CD4-positive, alpha-beta T cell treated with Interleukin-1 beta for 1 hour (primary cell): ENCODE results near the gene PCGF3.

ENCODE experiments used
- DNase-seq, 2 donors: peaks; one replicate each; pipeline ENCODE4 v3.0.0-alpha.2; 2020 to 2022

Gene PCGF3

DNA sequence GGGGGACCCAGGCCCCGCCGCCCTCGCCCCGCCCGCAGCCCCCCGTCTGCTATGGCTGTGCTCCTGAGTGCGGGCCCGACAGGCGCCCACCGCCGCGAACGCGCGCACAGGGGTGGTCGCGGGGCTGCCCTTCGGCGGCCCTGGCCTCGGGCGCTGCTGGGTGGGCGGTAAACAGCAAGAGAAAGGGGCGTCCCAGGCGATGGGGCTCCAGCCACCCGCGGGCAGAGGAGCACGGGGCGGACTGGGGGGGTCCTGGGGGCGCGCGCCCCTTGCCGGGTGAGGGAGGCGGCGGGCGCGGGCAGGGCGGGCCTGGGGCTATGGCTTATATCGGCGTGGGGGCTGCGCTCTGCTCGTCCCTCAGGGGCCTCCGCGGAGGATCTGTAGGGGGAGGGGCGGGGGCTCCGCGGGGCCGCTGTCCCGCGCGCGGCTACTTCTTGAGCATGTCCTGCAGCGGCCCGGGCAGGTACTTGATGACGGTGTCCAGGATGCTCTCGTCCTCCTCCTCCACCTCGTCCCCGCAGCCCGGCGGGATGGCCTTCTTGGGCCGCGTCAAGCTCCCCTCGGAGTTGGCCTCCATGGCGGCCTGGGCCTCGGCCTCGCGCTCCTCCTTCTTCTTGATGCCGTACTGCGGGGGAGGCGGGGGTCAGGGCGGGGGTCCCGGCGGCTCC, 80.6 kb downstream of the PCGF3 start:
- DNase-seq: no peak

GRCh38 chr4:786861-787300, 81.2 kb downstream of the PCGF3 start:
- no peak for DNase-seq

GRCh38 chr4:787561-787981, 81.9 kb downstream of the PCGF3 start:
- no peak for DNase-seq

GRCh38 chr4:788006-788635, 82.5 kb downstream of the PCGF3 start:
- DNase-seq: no peak

GRCh38 chr4:788636-789297, 83.1 kb downstream of the PCGF3 start:
- no peak for DNase-seq

DNA sequence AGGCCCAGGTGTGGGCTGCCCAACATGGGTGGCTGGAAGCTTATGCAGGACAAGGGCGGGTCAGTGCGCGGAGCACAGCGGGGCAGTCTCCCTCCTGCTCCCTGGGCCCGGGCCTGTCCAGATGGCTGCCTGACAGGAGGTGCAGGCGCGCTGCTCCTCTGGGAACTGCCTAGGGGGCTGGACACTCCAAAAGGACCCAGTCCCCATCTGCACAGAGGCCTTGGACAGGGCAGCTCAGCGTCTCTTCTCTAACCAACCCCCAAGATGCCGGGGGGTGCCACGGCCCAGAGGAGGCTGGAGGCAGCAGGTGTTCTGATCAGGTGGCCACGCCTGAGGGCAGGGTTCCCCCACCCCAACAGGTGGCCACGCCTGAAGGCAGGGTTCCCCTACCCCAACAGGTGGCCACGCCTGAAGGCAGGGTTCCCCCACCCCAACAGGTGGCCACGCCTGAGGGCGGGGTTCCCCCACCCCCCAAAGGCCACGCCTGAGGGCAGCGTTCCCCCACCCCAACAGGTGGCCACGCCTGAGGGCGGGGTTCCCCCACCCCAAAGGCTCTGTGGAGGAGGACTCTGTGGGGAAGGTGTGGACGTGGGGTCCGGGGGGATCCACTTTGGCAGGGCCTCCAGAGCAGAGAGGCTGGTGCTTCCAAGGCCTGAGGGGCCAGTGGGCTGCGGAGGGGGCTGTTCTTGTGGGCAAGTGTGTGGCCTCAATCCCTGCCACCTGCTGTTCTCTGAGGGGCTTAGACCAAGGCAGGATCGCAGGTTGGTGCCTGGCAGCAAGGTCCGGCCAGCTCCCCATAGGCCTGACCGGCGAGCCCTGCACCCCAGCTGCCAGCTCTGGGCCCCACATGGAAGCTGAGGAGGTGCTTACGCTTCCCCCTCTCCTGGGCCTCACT, 84.2 kb downstream of the PCGF3 start:
- DNase-seq: no peak

GRCh38 chr4:790466-790820, 84.8 kb downstream of the PCGF3 start:
- no peak for DNase-seq

DNA sequence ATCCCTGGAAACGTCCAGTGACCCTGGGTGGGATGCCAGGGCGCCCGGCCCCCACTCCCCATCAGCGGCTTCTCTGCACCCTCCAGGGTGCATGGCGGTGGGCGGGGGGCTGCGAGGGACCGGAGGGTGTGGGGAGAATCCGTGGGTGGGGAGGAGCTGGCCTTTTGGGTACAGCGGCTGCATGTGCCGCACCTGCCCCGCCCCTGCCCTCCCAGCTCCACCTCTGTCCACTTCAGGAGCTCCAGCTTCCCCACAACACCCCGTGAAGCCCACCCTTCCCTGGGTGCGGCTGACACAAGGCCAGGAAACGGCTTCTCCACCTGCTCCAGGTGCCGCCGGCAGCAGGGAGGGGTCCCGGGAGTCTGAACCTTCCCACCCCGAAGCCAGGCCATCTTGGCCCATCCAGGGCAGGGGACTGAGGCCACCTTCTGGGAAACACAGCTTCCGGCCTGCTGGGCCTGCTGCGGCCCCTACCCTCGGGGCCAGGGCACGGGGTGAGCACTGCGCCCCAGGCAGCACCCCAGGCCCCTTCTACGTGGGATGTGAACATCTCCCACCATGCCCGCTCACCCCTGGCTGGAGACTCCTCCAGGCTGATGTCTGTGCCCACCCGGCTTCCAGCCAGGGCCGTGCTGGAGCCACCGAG, 85.7 kb downstream of the PCGF3 start:
- no peak for DNase-seq

GRCh38 chr4:791898-792625, 86.4 kb downstream of the PCGF3 start:
- DNase-seq: peak in 1 of 2 donors; percentile 44

DNA sequence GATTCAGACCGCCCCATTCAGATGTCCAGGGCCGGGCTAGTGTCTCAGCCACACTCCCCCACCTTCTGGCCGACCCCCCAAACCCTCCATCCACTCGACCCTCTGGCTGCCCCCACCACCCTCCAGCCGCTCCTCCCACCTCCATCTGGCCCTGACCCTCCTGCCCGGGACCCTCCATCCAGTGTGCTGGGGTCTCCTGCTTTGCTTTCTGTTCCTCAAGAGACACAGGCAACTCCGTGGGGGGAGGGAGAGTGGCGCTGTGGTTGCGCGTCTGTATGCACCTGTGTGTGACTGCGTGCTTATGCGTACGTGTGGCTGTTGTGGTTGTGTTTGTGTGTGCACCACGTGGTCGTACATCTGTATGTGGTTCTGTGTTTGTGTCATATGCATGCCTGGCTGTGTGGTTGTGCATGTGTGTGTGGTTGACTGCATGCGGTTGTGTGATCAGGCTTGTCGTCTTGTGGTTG, 87.0 kb downstream of the PCGF3 start:
- DNase-seq: peak; percentile 22 to 40

GRCh38 chr4:793093-793861, 87.6 kb downstream of the PCGF3 start:
- no peak for DNase-seq

DNA sequence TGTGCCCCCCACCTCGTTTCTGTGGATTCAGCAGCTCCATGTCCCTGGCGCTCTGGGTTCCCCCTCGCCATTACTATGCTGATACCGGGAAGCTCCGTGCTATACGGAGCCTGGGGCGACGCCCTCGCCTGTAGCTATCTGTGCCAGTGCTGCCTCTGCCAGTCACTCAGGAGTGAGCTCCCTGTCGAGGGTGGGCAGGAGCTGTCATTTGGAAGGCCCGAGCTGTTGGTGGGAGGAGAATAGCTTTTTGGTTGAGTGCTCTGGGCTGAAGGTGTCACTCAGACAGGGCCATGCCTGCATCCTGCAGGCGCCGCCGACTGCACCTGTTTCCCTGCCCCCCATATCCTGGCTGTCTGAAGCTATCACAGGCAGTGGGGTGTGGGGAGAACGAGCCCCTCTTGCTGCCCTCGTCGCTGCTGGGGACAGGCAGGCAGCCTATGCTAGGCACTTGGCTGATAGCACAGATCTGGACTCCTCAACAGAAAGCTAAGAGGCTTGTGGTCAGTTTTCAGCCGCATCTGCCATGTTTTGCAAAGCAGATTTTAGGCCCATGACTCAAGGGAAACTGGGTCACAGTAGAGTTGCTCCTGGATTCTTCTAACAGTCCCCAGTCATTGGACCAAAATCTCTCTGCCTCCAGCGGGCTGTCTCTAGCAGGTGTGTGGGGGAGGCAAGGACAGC, 88.4 kb downstream of the PCGF3 start:
- DNase-seq: no peak

- no peak for DNase-seq
Observed at GRCh38 chr4:794900-795725, 89.5 kb downstream of the PCGF3 start.

- no peak for DNase-seq
Observed at GRCh38 chr4:795726-796119, 90.1 kb downstream of the PCGF3 start.

DNA sequence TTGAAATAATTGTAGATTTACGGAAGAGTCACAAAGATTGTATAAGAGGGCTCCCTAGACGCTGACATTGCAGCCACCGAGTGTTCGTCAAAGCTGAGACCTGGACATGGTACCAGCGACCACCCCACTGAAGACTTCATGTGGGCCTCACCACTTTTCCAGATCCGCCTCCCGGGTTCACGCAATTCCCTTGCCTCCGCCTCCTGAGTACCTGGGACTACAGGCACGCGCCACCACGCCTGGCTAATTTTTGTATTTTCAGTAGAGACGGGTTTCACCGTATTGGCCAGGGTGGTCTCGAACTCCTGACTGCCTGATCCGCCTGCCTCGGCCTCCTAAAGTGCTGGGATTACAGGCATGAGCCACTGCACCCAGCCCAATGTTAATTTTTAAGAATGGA, 90.6 kb downstream of the PCGF3 start:
- DNase-seq: no peak

GRCh38 chr4:797066-797465, 91.4 kb downstream of the PCGF3 start:
- no peak for DNase-seq

- no peak for DNase-seq
Observed at GRCh38 chr4:801436-802124, 95.9 kb downstream of the PCGF3 start.

- no peak for DNase-seq
Observed at GRCh38 chr4:803884-804283, 98.3 kb downstream of the PCGF3 start.

DNA sequence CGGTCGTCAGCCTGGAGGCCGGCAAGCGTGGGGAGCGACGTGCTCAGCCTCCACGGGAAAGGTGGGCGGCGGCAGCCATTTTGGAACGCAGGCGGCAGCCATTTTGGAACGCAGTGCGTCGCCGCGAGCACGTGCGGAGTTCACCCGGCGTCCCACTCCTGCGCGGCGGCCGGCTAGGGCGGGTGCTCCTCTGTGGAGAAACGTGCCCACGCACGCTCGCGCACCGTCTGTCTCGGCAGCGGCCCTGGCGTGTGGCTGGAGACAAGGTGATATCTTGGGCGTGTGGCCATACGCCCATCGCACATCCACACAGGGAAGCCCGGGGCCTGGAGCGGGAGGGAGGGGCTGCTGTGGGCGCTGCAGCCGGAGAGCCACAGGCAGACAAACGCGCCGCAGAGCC, 99.2 kb downstream of the PCGF3 start:
- no peak for DNase-seq
